Mammary epithelial cell (primary cell): ENCODE results near the gene TMED1.

Source experiments
- CTCF ChIP-seq, 2 donors: IDR thresholded peaks in 1 of 2; conservative IDR thresholded peaks in 1 of 2; 2 replicates each; pipeline ENCODE4 v1.5.1; 2011 to 2012; ENCODE audit warnings: inconsistent platforms in 2 of 2, low read length in 2 of 2, mild to moderate bottlenecking in 2 of 2, control low read depth in 1 of 2, low read depth in 1 of 2; ENCODE audit not compliant: insufficient read depth in 1 of 2; ENCODE audit errors: extremely low read depth in 1 of 2
- EZH2 ChIP-seq: IDR thresholded peaks from 2 replicates; pipeline ENCODE4 v1.6.1; 2012; ENCODE audit warnings: low read length, inconsistent platforms, borderline replicate concordance

- no peak for TF ChIP-seq CTCF (conservative IDR thresholded peaks at IDR 0.05 in 1 of 2, IDR thresholded peaks at IDR 0.05 in 1 of 2; ENCODE audit: extremely low read depth in 1 of 2, insufficient read depth in 1 of 2, low read depth in 1 of 2, low read length in 2 of 2)
- TF ChIP-seq EZH2: no peak
Observed at GRCh38 chr19:10796653-10797052, 39.4 kb downstream of the TMED1 start.
